PC-3 (cell line): ENCODE measurements around the gene GPA33.

Experiments
- CTCF ChIP-seq: fragments of 300-600 bp; sonication (generic); conservative IDR thresholded peaks from 2 replicates; pipeline ENCODE4 v1.5.1; 2017; ENCODE audit warnings: antibody characterized with exemption, low read depth, mild to moderate bottlenecking, low read length
- EZH2phosphoT487 ChIP-seq: fragments of 300-600 bp; sonication (generic); IDR thresholded peaks from 2 replicates; pipeline ENCODE4 v1.6.1; 2018; ENCODE audit warnings: mild to moderate bottlenecking, antibody characterized with exemption, low read length, borderline replicate concordance

- no peak for TF ChIP-seq CTCF
- TF ChIP-seq EZH2phosphoT487, result no peak
These were observed 33.5 kb downstream of the GPA33 start for GRCh38 chr1:167056529-167057231.
